Measurements from ENCODE around the gene CTNNA2. TPM values are rescaled to one million over a fixed set of nuclear protein-coding genes. Genes with fewer than 3 reads are reported as not detected.
A peak's percentile ranks its signal among the peaks of the same experiment; 100 is the strongest.

Gene CTNNA2
- total RNA-seq, 2 donors from 2014 or later: not detected

DNA sequence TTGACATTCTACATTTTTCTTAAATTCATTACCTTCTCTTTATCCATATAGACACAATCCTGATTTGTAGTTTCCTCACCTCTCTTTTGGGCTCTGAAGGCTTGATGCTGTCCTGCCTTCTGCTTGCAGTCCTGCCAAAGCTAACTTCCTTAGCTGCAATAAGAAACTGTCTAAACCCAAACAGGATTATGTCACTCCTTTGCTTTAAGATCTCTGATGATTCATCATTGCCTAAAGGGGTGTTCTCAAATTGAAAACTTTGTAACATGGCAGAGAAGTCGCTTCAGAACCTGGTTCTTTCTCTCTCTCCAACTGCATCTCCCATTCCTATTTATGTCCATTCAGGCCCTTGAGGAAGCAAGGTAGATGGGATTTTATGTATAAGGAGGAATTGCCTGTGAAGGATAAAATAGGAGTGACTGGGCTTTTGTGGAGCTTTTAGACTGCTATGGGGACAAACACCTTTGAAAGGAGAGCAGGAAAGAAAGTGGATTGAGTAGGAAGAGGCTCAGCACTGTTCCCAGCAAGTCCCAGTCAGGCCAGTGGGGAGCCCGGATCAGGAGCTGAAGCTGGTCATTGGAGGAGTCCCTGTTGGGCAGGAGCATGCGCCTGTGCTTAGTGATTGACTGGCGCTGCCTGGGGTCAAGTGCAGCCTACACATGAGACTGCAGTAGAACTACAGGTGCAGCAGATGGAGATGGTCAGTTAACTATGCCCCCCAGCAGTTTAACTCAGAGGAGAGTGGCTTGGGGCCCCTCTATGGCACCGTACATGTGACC lies 390.6 kb downstream of the CTNNA2 start:
- ATAC-seq: no peak
- no peak for DNase-seq (ENCODE audit: low spot score in 2 of 2)
- H3K36me3 Mint-ChIP-seq: no peaks in the 10 kb centered on the region
- no peak overlapping the region for H3K27ac Mint-ChIP-seq
- H3K9me3 Mint-ChIP-seq: peaks cover 11 to 14% of the 10 kb centered on the region in 2 donors

DNA sequence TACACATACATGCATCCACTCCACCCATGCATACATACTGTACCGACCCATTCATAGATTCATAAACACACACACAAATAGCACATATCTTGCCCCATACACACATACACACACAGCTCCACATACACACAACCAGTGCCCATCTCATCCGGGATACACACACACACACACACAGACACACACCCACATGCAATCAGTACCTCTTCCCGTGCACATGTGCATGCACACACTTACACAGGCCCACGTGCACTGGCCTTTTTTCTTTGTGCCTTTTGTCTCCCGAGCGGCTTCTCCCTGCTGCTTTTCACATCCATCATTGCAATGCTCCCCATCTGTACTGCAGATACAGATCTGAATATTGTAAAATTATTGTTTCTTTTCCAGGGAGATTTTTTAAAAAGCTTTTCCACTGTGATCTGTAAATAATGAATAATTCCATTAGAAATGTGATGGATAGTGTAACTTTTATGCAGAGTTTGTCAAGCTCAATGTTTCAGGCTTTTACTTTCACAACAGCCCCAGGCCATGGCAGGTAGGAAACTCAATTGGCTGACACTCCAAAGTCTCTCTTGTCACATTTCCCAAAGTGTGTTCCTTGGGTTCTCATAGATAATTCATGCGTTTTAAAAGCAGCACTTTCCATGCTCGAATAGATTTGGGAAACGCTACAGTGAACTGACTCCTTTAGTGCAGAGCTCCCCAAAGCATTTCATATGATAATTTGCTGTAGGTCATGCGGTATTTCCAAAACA lies 393.5 kb downstream of the CTNNA2 start:
- Mint-ChIP-seq H3K36me3 (no peaks in the 10 kb centered on the region), H3K9me3 (peaks cover 9 to 11% of the 10 kb centered on the region in 2 donors), H3K27ac (no peak overlapping the region)
- DNase-seq (ENCODE audit: low spot score in 2 of 2) (no peak), ATAC-seq (no peak)

DNA sequence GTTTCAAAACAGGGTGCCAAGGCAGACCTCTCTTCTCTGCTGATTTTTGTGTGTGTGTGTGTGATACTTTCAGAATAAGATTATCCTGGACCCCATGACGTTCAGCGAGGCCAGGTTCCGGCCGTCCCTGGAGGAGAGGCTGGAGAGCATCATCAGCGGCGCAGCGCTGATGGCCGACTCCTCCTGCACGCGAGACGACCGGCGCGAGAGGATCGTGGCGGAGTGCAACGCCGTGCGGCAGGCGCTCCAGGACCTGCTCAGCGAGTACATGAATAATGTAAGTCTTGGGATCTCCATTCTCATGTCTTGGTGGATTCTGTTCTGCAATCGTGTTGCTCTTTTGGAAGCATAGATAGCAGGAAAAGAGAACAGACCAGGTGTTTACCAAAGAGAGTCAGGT lies 396.7 kb downstream of the CTNNA2 start:
- no peak for ATAC-seq
- peaks cover 4 to 11% of the 10 kb centered on the region in 2 donors for H3K9me3 Mint-ChIP-seq
- DNase-seq (ENCODE audit: low spot score in 2 of 2): no peak
- H3K27ac Mint-ChIP-seq: no peak overlapping the region
- H3K36me3 Mint-ChIP-seq: no peaks in the 10 kb centered on the region

DNA sequence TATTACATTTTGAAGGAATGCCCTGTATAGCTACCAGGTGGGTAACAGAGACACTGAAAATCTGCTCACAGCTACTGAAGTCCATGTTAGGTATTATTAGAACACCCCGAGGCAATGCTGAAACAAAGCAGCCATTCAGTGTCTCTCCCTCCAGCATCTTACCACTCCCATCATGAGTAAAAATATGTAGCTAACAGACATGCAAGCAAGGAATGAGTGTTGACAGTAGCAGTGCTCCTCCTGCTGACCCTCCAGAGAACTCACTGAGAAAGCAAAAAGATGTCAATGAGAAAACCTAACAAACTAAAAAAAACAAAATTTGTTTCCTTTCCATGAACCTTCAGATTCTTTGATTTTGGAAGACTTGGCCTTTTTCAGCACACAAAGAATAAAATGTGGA lies 397.8 kb downstream of the CTNNA2 start:
- ATAC-seq (no peak), DNase-seq (ENCODE audit: low spot score in 2 of 2) (no peak)
- Mint-ChIP-seq H3K36me3 (no peaks in the 10 kb centered on the region), H3K9me3 (peaks cover 4 to 11% of the 10 kb centered on the region in 2 donors), H3K27ac (no peak overlapping the region)

DNA sequence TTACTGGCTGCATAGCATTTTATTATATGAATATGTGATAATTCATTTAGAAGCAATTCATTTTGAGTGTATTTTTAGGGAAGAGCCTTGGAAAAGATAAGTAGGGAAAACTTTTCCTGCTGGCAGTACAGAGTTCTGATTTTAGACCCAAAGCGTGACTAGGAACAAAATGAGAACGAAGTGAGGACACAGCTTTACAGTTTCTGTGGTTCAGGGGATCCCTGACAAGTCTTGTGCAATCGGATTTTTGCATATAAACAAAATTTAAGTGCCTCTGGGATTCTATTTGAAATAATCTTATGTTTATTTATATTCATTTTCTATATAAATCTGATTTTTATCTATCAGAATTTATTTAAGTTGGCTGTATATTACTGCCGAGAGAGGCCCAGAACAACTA lies 402.6 kb downstream of the CTNNA2 start:
- Mint-ChIP-seq H3K9me3 (peaks cover 8 to 15% of the 10 kb centered on the region in 2 donors), H3K27ac (no peak overlapping the region), H3K36me3 (peaks cover 0 to 6% of the 10 kb centered on the region in 2 donors)
- no peak for ATAC-seq
- no peak for DNase-seq (ENCODE audit: low spot score in 2 of 2)

DNA sequence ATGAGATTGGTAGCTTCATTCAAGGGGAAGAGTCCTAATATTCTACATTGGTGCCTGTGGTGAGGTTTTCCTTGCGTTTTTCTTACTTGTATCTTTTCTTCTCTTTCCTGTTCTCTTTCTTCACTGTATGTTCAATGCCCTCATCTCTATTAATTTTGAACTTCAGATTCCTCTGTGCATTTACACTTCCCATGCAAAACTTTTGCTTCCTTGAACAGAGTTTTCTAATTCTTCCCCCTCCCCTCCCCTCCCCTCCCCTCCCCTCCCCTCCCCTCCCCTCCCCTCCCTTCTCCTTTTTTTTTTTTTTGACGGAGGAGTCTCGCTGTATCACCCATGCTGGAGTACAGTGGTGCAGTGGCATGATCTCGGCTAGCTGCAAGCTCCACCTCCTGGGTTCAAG lies 403.4 kb downstream of the CTNNA2 start:
- DNase-seq (ENCODE audit: low spot score in 2 of 2) (no peak), ATAC-seq (no peak)
- Mint-ChIP-seq H3K36me3 (peaks cover 0 to 8% of the 10 kb centered on the region in 2 donors), H3K9me3 (peaks cover 10 to 17% of the 10 kb centered on the region in 2 donors), H3K27ac (no peak overlapping the region)

DNA sequence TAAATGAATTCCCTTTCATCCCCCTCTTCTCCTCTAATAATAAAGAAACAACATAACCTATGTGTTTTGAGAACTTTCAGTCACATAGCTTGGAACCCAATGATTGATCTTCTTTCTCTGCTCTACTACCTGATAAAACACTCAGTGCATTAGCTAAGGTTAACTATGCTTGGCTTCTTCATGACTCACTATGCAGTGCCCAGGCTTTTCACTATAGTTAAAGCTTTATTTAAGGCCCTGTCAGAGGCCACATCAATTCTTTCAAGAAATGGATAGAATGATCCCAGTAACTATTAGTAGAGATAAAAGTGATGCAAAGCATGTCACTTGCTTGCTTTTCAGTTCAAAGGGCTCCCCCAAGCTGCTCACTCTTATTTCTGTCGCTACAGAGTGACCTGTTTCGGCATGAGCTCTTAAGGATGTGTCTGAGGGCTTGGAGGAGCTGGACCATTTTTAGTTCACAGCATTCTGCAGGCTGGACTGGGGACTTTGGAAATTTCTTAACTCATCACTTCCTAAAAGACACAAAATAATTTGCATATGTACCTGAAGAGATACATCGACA lies 407.7 kb downstream of the CTNNA2 start:
- H3K9me3 Mint-ChIP-seq: peaks cover 10 to 11% of the 10 kb centered on the region in 2 donors
- no peak overlapping the region for H3K27ac Mint-ChIP-seq
- ATAC-seq: no peak
- DNase-seq (ENCODE audit: low spot score in 2 of 2): no peak
- peaks cover 0 to 8% of the 10 kb centered on the region in 2 donors for H3K36me3 Mint-ChIP-seq

DNA sequence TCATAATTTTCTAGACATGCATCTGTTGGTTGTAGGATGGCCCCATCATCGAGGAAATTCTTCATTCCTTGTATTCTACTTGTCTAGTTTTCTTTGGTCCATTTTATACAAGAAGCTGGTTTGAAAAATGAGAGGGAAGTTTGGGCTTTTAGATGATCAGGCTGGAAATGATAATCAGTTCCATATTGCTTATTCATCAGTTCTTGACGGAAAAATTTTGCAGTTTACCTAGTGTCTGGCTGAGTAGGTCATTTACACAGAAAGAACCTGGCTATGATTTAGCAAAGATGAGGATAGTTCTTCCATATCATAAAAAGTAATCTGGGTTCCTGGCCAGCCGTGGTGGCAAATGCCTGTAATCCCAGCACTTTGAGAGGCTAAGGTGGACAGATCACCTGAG lies 416.8 kb downstream of the CTNNA2 start:
- no peak for ATAC-seq
- Mint-ChIP-seq H3K9me3 (no peaks in the 10 kb centered on the region), H3K36me3 (no peaks in the 10 kb centered on the region), H3K27ac (no peak overlapping the region)
- DNase-seq (ENCODE audit: low spot score in 2 of 2): no peak

DNA sequence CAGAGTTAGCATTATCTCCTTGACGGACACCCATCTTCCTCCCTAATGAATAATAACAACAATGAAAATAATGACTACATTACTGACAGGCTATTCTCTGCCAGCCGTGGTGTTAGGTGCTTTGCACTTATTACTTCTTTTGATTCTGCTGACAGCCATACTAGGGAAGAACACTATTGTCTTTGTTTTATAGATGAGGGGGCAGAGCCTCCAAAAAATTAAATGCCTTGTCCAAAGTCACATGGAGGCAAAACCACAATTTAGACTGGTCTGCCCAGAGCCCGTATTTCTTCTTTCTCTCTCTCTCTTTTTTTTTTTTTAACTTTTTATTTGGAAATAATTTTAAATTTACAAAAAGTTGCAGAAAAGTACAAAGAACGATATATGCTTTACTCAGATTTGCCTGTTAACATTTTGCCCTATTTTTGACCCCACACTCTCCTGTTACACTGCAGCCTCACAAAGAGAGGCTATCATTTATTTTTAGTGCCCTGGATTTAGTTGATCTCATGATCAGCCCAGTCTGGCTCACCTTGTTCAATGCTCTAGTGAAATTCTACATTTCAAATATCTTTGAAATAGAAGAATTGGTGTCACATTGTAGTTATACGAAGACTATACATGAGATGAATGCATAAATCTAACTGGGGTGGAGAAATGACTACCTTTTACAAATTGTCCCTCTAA lies 422.3 kb downstream of the CTNNA2 start:
- no peaks in the 10 kb centered on the region for H3K9me3 Mint-ChIP-seq
- ATAC-seq: no peak
- no peak overlapping the region for H3K27ac Mint-ChIP-seq

DNA sequence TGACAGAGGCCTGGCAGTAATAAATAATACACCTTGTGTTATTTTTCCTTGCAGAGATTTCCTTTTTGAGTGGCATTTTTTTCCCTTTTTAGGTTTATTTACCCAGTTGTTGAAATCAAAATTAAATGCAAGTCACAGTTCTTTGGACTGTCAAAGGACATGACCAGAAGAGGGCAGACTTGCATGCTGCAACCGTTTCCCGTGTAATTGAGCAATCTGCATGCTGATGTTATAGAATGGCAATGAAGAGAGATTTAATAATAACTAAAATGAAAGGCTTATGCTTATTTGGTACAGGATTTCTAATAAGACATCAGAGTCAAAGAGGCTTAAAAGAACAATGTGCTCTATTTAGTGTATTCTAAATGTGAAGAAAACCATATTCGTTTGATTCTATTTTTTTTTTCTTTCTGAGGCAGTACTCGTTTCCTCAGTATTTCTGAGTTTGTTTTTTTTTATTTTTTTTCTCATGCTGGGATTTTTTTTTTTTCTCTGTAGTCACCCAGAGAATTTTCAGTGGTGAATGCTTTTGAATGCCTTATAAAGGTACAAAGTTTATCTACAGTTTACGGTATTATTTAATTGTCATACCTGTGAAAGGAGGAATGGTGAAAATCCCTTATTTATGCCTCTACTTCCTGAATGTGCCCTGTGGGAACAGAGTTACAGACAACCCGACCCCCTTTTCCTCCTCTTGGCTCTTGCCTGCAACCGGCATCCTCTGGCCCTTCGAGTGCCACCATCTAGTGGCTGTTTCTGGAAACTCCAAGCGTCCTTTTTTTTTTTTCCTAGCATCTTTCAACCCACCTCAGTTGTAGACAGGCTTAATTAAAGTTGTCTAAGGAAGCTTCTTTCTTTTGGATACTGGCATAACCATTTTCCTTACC lies 423.2 kb downstream of the CTNNA2 start:
- no peaks in the 10 kb centered on the region for H3K9me3 Mint-ChIP-seq
- peak in 1 of 2 donors; percentile 3 for DNase-seq (ENCODE audit: low spot score in 2 of 2)

More for the DNA sequence above, 422.3 kb downstream of the CTNNA2 start:
- H3K36me3 Mint-ChIP-seq: no peaks in the 10 kb centered on the region
- DNase-seq (ENCODE audit: low spot score in 2 of 2): no peak

DNA sequence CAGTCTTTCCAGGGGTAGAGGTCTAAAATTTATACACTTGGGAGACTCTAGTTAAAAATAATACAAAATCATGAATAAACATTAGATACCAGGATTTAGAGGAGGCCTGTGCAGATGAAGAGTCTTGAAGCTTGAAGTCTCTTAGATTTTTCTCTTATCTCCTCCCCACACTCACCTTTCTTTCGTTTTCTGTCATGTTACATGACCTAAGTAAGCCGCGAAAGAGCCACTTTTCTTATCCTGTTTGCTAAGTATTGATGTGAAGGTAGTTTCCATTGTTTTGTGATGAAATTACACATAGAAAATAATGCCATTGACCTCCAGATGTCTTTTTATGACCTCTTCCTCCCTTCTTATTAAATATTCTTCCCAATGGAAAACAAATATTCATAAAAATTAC lies 423.9 kb downstream of the CTNNA2 start:
- Mint-ChIP-seq H3K27ac (no peak overlapping the region), H3K36me3 (no peaks in the 10 kb centered on the region), H3K9me3 (no peaks in the 10 kb centered on the region)
- no peak for ATAC-seq
- no peak for DNase-seq (ENCODE audit: low spot score in 2 of 2)

More for the DNA sequence above, 423.2 kb downstream of the CTNNA2 start:
- no peaks in the 10 kb centered on the region for H3K36me3 Mint-ChIP-seq
- H3K27ac Mint-ChIP-seq: no peak overlapping the region
- no peak for ATAC-seq

DNA sequence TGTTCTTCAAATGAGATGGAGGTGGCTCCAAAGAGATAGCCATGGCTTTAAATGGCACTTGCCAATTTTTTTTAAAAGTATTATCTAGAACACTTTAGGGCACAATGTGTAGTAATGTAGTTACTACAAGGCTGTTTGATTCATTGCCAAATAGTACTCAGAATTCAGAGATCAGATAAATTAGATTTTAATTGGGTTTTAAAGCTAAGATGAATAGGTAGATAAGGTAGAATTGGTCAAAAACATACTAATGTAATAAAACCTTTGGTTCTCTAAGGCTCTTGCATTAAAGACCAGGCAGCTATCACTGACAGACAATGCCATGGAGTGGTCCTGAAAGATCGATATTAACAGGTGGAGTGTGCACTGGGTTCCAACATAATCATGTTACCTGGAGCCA lies 425.8 kb downstream of the CTNNA2 start:
- Mint-ChIP-seq H3K36me3 (no peaks in the 10 kb centered on the region), H3K9me3 (no peaks in the 10 kb centered on the region), H3K27ac (no peak overlapping the region)
- no peak for DNase-seq (ENCODE audit: low spot score in 2 of 2)
- no peak for ATAC-seq

DNA sequence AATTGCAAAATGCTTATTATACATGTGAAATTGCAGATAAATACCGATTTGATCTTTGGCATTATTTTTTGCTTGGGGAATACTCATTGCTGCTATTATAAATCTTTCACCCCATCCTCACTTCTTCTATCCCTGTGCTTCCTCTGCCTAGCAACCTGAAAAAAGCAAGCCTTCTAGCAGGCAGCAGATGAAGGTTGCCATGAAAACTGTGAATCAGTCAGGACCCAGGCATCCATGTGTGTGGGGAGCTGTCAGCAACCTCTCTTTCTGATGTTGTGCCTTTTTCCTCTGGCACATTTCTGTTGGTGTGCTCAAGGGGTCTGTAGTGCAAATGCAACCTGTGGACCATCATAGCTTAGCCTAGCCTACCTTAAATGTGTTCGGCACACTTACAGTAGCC lies 427.5 kb downstream of the CTNNA2 start:
- Mint-ChIP-seq H3K27ac (no peak overlapping the region), H3K9me3 (no peaks in the 10 kb centered on the region), H3K36me3 (no peaks in the 10 kb centered on the region)
- DNase-seq (ENCODE audit: low spot score in 2 of 2): no peak
- no peak for ATAC-seq

DNA sequence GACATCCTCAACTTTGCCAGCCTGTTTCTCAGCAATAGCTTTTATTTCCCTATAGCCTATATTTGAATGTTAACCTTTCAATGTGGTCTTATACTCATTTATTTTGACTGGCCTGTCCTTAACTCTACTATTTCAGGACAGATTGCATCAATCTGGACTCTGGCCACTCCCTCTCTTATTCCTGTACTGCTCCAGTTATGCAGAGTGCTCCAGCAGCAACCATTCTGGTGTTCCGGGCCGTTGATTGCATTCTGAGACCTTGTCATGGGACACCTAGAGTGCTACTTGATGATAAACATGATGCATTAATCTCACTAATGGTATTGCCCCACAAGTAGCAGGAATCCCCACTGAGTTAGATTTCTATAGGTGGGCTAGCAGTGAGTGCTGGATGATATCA lies 428.3 kb downstream of the CTNNA2 start:
- Mint-ChIP-seq H3K27ac (no peak overlapping the region), H3K9me3 (no peaks in the 10 kb centered on the region), H3K36me3 (no peaks in the 10 kb centered on the region)
- DNase-seq (ENCODE audit: low spot score in 2 of 2): no peak
- ATAC-seq: no peak

DNA sequence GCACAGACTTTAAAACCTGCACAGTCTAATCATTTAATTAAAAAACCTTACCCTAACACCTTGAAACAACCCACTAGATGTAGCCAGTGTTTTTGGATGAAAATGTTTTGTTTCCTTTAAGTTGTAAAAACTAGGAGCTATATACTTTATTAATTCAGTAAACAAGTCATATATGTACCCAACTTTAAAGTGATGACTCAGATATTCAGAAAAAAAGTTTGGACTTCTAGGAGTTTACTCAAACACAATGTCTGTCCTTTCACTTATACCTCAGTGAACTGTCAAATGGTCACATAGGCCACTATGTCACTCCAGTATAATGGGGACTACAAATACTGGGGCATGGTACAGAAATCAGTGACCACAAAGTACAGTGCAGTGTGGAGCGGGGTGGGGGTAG lies 431.4 kb downstream of the CTNNA2 start:
- no peak overlapping the region for H3K27ac Mint-ChIP-seq
- peaks cover 5 to 7% of the 10 kb centered on the region in 2 donors for H3K9me3 Mint-ChIP-seq
- DNase-seq (ENCODE audit: low spot score in 2 of 2): no peak
- H3K36me3 Mint-ChIP-seq: no peaks in the 10 kb centered on the region
- no peak for ATAC-seq
